GM21723 (cell line): ENCODE measurements around the gene C4A.
"Not testable (repeated sequence)": the region's sequence is repeated elsewhere in the genome, so short reads cannot be mapped to it uniquely, and the experiment has no call there.

Source experiments
- ATAC-seq: cut with Tn5 transposase; IDR thresholded peaks from one replicate; pipeline ENCODE4 v1.9.1; 2021; ENCODE audit warnings: mild to moderate bottlenecking, moderate library complexity; ENCODE audit not compliant: unreplicated experiment

C4A gene

DNA sequence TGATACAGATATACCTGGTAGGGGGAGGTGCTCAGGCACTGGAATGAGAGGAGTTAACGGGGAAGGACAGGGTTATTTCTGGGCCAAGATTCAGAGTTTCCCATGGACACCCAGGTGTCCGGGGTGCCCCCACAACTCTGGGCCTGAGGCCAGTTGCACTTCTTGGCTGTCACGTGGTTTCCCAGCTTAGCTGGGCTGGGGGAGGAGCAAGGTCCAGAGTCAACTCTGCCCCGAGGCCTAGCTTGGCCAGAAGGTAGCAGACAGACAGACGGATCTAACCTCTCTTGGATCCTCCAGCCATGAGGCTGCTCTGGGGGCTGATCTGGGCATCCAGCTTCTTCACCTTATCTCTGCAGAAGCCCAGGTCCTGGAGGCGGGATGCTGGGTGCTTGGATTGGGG is 32.7 kb downstream of the C4A start, which contains the start of gene C4B:
C4B (plus strand) TSS at position 249 of the 400 bp plus-strand sequence; CDS start at position 300, 51 bp downstream.
- not testable (repeated sequence) for ATAC-seq

DNA sequence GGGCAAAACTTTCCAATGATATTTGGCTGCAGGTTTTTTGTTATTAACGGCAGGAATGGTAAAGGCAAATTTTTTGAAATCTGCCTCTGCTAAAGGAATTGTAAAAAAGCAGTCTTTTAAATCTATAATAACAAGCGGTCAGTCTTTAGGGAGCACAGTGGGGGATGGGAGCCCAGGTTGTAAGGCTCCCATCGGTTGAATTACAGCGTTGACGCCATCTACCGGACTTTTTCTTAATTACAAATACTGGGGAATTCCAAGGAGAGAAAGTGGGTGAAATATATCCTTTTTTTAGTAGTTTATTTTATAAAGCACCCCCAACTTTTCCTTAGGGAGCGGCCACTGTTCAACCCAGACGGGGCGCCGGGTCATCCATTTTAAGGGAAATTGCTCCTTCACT is 40.2 kb downstream of the C4A start:
- ATAC-seq = not testable (repeated sequence)

DNA sequence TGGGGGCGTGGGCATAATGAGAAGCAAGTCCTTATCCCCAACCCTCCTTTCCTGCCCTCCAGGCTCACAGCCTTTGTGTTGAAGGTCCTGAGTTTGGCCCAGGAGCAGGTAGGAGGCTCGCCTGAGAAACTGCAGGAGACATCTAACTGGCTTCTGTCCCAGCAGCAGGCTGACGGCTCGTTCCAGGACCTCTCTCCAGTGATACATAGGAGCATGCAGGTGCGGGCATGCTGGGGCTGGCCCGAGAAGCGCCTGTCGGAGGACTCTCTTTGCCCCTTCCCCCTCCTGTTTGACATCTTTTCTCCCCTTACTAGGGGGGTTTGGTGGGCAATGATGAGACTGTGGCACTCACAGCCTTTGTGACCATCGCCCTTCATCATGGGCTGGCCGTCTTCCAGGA is 46.8 kb downstream of the C4A start:
- ATAC-seq = not testable (repeated sequence)

DNA sequence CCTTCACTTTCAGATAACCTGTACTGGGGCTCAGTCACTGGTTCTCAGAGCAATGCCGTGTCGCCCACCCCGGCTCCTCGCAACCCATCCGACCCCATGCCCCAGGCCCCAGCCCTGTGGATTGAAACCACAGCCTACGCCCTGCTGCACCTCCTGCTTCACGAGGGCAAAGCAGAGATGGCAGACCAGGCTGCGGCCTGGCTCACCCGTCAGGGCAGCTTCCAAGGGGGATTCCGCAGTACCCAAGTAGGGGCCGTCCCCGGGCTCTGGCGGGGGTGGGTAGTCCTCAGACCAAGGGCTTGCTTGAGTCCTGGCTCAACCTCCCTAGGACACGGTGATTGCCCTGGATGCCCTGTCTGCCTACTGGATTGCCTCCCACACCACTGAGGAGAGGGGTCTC is 47.7 kb downstream of the C4A start:
- ATAC-seq = not testable (repeated sequence)

DNA sequence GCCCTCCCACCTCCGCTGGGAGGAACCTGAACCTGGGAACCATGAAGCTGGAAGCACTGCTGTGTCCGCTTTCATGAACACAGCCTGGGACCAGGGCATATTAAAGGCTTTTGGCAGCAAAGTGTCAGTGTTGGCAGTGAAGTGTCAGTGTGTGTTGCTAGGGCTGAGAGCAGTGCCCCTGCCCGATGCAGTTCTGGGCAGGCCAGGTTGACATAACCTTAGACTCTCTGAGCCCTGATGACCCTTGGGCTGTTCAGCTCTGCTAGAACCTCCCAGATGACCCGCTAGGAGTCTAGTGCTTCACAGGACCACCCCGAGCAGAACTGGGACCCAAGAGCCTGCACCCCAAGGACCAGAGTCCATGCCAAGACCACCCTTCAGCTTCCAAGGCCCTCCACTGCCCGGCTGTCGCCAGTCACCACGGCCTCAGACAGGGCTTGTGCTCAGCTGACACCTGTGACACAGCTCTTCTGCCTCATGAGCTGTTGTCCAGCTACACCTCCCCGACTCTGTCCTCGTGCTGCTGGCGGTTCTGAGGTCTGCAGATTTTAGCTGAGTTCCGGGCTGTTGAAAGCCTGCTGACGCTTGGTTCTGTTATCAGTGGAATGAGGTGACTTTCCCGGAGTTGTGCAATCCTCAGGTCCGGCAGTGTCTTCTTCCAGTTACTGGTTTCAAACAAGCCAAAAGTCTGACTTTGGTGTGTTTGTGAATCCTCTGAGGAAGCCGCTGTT is 53.6 kb downstream of the C4A start:
- not testable (repeated sequence) for ATAC-seq

DNA sequence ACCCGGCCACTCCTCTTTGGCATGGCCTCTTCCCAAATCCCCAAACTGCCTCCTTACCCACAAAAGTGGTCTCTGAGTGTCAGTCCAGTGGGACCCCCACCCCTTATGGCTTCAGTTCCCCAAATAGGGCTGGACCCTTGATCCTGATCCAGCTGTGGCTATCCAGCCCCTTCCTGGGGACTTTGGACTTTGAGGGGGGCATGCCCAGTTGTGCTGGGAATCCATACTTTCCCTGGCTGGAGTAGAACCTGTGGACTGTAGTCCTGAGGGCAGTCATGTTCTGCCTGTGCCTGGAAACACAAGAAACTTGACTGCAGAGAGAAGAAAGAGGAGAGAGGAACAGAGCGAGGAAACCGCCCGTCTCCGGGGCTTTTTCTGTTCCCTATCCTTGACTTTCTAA is 55.3 kb downstream of the C4A start:
- not testable (repeated sequence) for ATAC-seq

DNA sequence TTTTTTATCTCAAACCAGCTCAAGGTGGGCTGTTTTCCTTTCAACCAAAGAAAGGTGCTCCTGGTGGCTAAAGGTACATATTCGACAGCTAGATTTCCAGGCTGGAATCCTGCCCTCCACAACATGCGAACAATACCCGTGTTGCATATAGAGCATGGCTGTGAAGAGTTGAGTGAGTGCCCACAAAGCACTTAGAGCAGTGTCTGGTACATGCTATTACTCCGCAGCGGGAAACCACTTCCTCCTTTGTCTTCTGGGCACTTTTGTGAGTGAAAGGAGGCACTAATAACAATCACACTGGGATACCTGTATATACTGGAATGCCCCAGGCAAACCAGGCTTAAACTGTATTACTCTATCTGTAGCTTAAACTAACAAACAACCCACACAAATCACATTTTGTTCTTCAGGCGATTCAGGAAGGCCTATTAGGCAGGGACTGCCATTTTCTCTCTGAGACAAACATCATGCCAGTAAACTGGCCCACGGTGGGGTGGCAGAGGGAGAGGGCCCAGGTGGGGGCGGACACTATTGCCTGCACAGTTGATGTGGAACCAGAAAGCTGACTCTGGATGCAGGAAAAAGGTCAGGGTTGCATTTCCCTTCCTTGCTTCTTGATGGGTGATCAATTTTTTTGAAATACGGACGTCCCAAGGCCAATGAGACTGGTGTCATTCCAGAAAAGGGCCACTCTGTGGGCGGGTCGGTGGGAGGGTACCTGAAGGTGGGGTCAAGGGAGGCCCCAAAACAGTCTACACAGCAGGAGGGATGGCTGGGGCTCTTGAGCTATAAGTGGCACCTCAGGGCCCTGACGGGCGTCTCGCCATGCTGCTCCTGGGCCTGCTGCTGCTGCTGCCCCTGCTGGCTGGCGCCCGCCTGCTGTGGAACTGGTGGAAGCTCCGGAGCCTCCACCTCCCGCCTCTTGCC is 56.0 kb downstream of the C4A start, which contains the start of gene CYP21A2:
CYP21A2 (plus strand) TSS at position 818 of the 927 bp plus-strand sequence; CDS start at position 826, 8 bp downstream.
- not testable (repeated sequence) for ATAC-seq

DNA sequence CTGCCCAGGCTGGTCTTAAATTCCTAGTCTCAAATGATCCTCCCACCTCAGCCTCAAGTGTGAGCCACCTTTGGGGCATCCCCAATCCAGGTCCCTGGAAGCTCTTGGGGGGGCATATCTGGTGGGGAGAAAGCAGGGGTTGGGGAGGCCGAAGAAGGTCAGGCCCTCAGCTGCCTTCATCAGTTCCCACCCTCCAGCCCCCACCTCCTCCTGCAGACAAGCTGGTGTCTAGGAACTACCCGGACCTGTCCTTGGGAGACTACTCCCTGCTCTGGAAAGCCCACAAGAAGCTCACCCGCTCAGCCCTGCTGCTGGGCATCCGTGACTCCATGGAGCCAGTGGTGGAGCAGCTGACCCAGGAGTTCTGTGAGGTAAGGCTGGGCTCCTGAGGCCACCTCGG is 57.0 kb downstream of the C4A start:
- not testable (repeated sequence) for ATAC-seq

DNA sequence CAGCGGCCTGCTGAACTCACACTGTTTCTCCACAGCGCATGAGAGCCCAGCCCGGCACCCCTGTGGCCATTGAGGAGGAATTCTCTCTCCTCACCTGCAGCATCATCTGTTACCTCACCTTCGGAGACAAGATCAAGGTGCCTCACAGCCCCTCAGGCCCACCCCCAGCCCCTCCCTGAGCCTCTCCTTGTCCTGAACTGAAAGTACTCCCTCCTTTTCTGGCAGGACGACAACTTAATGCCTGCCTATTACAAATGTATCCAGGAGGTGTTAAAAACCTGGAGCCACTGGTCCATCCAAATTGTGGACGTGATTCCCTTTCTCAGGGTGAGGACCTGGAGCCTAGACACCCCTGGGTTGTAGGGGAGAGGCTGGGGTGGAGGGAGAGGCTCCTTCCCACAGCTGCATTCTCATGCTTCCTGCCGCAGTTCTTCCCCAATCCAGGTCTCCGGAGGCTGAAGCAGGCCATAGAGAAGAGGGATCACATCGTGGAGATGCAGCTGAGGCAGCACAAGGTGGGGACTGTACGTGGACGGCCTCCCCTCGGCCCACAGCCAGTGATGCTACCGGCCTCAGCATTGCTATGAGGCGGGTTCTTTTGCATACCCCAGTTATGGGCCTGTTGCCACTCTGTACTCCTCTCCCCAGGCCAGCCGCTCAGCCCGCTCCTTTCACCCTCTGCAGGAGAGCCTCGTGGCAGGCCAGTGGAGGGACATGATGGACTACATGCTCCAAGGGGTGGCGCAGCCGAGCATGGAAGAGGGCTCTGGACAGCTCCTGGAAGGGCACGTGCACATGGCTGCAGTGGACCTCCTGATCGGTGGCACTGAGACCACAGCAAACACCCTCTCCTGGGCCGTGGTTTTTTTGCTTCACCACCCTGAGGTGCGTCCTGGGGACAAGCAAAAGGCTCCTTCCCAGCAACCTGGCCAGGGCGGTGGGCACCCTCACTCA is 57.7 kb downstream of the C4A start:
- ATAC-seq = not testable (repeated sequence)

DNA sequence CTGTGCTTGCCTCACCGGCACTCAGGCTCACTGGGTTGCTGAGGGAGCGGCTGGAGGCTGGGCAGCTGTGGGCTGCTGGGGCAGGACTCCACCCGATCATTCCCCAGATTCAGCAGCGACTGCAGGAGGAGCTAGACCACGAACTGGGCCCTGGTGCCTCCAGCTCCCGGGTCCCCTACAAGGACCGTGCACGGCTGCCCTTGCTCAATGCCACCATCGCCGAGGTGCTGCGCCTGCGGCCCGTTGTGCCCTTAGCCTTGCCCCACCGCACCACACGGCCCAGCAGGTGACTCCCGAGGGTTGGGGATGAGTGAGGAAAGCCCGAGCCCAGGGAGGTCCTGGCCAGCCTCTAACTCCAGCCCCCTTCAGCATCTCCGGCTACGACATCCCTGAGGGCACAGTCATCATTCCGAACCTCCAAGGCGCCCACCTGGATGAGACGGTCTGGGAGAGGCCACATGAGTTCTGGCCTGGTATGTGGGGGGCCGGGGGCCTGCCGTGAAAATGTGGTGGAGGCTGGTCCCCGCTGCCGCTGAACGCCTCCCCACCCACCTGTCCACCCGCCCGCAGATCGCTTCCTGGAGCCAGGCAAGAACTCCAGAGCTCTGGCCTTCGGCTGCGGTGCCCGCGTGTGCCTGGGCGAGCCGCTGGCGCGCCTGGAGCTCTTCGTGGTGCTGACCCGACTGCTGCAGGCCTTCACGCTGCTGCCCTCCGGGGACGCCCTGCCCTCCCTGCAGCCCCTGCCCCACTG is 58.6 kb downstream of the C4A start:
- ATAC-seq = not testable (repeated sequence)

DNA sequence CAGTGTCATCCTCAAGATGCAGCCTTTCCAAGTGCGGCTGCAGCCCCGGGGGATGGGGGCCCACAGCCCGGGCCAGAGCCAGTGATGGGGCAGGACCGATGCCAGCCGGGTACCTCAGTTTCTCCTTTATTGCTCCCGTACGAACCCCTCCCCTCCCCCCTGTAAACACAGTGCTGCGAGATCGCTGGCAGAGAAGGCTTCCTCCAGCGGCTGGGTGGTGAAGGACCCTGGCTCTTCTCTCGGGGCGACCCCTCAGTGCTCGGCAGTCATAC is 59.1 kb downstream of the C4A start:
- ATAC-seq = not testable (repeated sequence)

DNA sequence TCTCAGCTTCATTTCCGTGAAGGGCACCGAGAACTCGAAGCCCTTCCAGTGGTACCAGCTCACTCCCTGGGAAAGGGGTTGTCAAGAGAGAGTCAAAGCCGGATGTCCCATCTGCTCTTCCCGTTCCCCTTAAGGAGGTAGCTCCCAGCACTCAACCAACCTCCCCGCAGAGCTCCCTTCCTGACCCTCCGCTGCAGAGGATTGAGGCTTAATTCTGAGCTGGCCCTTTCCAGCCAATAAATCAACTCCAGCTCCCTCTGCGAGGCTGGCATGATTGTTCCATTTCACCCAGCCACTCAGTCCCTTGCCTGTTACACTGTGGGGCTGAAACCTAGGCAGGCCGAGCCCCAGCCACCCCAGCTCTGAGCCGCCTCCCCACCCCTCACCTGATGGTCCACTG is 59.5 kb downstream of the C4A start:
- ATAC-seq = not testable (repeated sequence)

DNA sequence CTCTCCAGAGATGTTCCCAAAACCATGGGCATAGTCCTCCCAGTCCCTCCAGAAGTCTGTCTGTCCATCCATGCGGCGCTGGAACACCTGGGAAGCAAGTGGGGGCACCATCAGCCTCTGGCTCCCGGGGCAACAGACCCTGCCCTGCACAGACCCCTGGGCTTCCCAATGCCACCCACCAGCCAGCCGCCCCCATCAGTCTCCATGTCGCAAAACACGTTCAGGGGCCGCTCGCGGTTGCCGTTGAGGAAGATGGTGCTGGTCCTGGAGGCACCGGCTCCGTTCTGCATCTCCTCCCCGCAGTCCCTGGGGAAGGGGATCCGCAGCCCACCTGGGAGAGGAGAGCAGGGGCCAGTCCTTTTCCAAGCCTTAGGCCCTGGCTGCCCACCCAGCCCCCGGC is 60.4 kb downstream of the C4A start:
- ATAC-seq = not testable (repeated sequence)

DNA sequence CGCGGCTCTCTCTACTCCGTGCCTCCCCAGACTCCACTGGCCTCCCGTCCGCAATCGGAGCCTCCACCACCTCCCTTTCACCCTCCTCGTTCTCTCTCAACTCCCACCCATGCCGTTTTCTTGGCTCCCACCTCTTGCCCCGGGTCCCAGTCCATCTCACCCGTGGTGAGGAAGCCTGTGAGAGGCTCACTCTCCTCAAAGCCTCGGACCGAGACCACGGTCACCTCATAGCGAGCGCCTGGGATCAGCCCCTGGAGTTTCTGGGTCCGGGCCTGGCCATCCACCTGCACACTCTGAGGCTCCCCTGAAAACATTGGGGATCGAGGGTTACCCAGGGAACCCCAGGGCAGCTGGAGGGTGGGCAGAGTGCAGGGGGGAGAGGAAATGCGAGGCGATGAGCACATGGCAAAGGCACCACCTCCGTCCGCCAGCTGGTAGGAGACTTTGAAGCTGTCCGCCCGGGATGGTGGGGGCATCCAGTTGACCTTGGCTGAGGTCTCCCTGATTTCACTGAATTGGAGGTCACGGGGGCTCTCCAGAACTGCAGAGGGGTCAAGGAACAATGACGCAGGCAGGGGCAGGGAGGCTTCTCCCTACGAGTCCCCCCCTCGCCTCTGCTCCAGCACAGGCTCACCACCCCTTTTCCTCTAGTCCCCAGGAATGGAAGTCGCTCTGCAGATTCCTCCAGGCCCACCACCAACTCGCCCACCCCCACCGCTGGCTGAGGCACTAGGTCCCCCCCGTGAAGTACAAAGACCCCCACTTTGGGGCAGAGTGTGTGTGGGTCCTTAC is 61.9 kb downstream of the C4A start:
- ATAC-seq = not testable (repeated sequence)

DNA sequence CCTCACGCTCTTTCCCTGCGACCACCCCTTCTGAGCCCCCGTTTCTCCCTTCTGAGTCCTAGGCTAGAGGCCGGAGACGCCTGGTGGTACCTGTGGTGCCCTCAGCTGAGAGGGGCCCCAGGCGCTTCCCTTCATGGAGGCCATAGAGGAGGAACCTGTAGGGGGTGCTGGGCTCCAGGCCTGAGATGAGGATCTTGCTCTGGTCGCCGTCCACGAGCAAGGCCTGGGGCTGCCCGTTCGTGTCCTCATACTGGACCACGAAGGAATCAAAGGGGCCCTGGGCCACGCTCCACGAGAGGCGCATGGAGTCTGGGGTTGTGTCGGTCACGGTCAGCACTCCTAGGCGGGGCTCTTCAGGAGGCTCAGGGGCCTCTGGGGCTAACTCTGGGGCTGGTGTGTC is 63.1 kb downstream of the C4A start:
- not testable (repeated sequence) for ATAC-seq

DNA sequence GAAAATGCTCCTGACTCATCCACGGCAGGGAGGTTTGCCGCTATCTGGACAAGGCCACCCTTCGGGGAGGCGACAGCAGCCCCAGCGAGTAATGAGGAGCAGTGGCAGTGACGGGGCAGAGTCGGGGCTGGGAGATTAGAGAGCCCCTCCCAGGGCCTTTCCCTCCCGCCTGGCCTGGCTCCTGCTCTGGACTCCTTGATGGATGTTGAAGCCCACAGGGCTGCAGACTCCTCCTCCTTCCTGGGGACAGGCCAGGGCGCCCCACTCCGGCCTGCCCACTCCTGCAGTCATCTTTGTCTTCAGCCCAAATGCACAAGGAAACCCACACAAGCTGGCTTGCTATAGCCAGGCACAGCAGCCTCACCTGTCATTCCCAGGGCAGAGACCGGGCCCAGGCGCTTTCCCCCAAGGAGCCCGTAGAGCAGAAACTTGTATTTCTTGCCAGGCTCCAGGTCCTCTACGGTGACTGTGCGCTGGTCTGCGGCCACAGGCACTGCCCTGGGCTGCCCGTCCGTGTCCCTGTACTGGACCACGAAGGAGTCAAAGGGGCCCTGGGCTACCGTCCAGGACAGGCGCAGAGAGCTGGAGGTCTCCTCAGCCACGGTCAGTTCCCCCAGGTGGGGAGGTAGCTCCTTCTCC is 64.1 kb downstream of the C4A start:
- no peak for ATAC-seq

DNA sequence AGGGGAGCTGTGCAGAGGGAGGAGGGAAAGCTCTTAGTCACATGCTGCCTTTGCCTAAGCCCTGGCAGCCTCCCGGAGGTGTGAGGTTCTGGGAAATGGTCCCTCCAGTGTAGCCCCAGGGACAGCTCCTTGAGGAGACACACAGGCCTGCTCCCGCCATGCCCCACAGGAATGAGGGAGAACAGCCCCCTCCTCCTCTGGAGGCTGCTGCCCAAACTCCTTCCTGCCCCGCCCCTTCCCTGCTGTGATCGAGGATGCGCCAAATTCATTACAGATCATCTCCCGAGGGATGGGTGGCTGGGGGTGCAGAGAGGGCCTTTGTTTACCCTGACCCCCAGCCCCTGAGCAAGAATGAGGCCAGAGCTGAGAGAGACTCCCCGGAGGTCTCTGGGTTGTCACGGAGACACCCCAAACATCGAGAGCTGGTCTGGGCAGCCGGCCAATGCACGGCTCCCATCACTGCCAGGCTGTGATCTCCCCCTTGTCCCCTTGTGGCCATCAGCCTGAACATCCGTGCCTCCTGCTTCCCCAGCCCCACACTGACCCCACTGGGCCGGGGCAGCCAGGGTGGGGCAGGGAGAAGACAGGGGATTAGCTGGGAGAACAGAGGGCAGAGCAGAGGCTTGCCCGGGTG is 64.7 kb downstream of the C4A start:
- no peak for ATAC-seq

DNA sequence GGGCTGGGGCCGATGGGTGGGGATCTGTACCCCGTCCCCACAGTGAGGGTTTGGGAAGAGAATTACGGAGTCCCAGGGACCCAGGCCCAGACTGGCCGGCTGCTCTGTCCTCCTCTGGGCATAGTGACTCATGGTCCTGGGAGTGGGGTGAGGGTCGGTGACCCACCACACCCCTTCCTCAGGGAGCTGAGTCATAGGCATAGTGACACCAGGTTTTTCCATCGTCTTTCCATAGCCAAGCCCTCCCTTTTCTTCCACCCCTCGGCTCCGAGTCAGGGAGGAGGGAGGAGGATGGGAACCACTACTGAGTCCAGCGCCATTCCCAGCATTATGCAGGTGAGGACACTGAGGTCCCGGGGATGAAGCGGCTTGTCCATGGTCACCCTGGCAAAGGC is 65.2 kb downstream of the C4A start:
- ATAC-seq = no peak
